Keratinocyte (primary cell): ENCODE data around the gene OASL.

Source experiments
- EZH2 ChIP-seq: IDR thresholded peaks from one replicate; pipeline ENCODE4 v1.6.1; 2012; ENCODE audit warnings: inconsistent platforms, mild to moderate bottlenecking, low read length, moderate library complexity
- TF ChIP-seq, protein P1 (sequence below), 3 experiments: IDR thresholded peaks in 1 of 3; conservative IDR thresholded peaks in 1 of 3; optimal IDR thresholded peaks in 1 of 3; 2 replicates in 2 of 3; 3 replicates in 1 of 3; pipeline versions ENCODE3 to v1.5.1; 2011; ENCODE audit warnings: low read length in 3 of 3, mild to moderate bottlenecking in 3 of 3, moderate library complexity in 2 of 3, control low read depth in 1 of 3, inconsistent platforms in 1 of 3; ENCODE audit not compliant: insufficient read depth in 2 of 3; ENCODE audit errors: extremely low read depth in 1 of 3

DNA sequence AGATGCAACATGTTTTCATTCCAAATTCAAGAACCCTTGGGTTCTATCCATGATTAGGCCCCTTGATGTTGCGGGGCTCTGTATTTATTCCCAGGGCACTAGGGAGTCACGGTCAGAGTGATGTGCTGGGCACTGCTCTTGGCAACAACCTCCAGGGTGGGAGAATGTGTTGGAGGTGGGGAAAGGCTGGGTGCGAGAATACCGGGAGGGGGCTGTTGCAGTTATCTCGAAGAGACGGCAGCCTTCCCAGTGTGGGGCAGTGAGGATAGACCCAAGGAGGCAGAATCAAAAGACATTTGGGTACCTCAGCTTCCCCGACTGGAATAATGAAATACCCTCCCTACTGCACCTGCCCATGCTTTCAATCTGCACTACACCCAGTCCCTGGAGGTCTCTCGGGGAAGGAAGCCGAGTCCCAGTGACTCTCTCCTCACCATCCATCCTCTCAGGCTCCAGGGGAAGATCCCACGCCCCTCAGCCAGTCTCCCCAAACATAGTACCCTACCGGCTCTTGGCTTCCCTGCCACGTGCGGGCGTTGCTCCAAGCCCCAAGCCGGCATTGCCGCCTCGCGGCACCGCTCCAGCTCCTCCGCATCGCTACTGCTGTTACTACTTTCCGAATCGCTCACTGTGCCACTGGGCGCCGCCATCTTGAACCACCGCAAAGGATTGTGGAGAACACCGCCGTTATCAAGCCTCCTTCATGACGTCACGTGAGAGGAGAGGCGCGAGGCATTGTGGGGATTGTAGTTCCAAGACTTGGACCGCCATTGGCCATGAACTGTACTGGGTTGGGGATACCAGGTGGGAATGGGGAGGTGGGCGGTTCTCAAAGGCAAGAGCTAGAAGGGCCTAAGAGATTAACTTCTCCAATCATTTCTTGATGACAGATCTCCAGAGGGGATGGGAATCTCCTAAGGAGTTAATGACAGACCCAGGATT lies 22.9 kb downstream of the OASL start, which contains the start of gene C12orf43:
- TF ChIP-seq, protein P1, sequence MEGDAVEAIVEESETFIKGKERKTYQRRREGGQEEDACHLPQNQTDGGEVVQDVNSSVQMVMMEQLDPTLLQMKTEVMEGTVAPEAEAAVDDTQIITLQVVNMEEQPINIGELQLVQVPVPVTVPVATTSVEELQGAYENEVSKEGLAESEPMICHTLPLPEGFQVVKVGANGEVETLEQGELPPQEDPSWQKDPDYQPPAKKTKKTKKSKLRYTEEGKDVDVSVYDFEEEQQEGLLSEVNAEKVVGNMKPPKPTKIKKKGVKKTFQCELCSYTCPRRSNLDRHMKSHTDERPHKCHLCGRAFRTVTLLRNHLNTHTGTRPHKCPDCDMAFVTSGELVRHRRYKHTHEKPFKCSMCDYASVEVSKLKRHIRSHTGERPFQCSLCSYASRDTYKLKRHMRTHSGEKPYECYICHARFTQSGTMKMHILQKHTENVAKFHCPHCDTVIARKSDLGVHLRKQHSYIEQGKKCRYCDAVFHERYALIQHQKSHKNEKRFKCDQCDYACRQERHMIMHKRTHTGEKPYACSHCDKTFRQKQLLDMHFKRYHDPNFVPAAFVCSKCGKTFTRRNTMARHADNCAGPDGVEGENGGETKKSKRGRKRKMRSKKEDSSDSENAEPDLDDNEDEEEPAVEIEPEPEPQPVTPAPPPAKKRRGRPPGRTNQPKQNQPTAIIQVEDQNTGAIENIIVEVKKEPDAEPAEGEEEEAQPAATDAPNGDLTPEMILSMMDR (optimal IDR thresholded peaks at IDR 0.05 in 1 of 3, IDR thresholded peaks at IDR 0.05 in 1 of 3, conservative IDR thresholded peaks at IDR 0.05 in 1 of 3; ENCODE audit: extremely low read depth in 1 of 3, insufficient read depth in 2 of 3, low read length in 3 of 3), result no peak
- no peak for TF ChIP-seq EZH2
